IMR-90 (cell line): Measurements from ENCODE around the gene ATP13A5. TPM values are rescaled to one million over a fixed set of nuclear protein-coding genes. Genes with fewer than 3 reads are reported as not detected.

Source experiments
- ATAC-seq: fragments of 200-7000 bp; cut with Tn5 transposase; 2 replicates; pipeline ENCODE4 v1.9.1; 2020; ENCODE audit warnings: low read depth, mild to moderate bottlenecking, moderate library complexity
- BruUV-seq: library from RNA; stranded (reverse); fragments of 400-500 nt; replicated peaks from 2 replicates; lab custom pipeline; 2021; lab: Mats Ljungman, UMichigan
- CTCF ChIA-PET: fragments of 300-600 bp; formaldehyde crosslinking; extraction: SDS; loops from one replicate; lab custom pipeline; 2021; ENCODE audit warnings: antibody characterized with exemption; lab: Yijun Ruan, JAX
- POLR2A ChIA-PET: fragments of 300-600 bp; sonication (Branson Sonifier 250); formaldehyde crosslinking; loops from one replicate; lab custom pipeline; 2022; ENCODE audit warnings: antibody characterized with exemption; ENCODE audit not compliant: unreplicated experiment; lab: Charles Lee
- DNase-seq: peaks from one replicate; pipeline ENCODE4 v3.0.0; 2013
- H2AFZ ChIP-seq: replicated peaks from 2 replicates; pipeline ENCODE3; 2013; ENCODE audit warnings: low read length, mild to moderate bottlenecking; ENCODE audit not compliant: poor library complexity
- H2AK5ac ChIP-seq: 2 replicates; pipeline ENCODE4 v1.6.1; 2013; ENCODE audit warnings: low read depth, low read length, inconsistent platforms
- H2AK9ac ChIP-seq: replicated peaks from 2 replicates; pipeline ENCODE3; 2013; ENCODE audit warnings: mild to moderate bottlenecking, low read depth, low read length, moderate library complexity; ENCODE audit not compliant: poor library complexity
- H2BK120ac ChIP-seq: 2 replicates; pipeline ENCODE4 v1.6.1; 2013; ENCODE audit warnings: low read depth, low read length, inconsistent platforms
- H2BK15ac ChIP-seq: 3 replicates; pipeline ENCODE4 v1.6.1; 2013; ENCODE audit warnings: low read depth, low read length, inconsistent platforms
- H2BK20ac ChIP-seq: 2 replicates; pipeline ENCODE4 v1.6.1; 2013; ENCODE audit warnings: low read depth, mild to moderate bottlenecking, inconsistent platforms, low read length, moderate library complexity
- H2BK5ac ChIP-seq: 2 replicates; pipeline ENCODE4 v1.6.1; 2013; ENCODE audit warnings: mild to moderate bottlenecking, low read depth, low read length, inconsistent platforms; ENCODE audit not compliant: poor library complexity, severe bottlenecking
- H3K14ac ChIP-seq: replicated peaks from 2 replicates; pipeline ENCODE4 v1.6.1; 2013; ENCODE audit warnings: low read depth, low read length, inconsistent platforms
- H3K18ac ChIP-seq: 2 replicates; pipeline ENCODE4 v1.6.1; 2013; ENCODE audit warnings: low read depth, low read length, control low read depth
- H3K23ac ChIP-seq: 2 replicates; pipeline ENCODE4 v1.6.1; 2013; ENCODE audit warnings: low read depth, low read length, inconsistent platforms
- H3K27ac ChIP-seq: 2 replicates; pipeline ENCODE4 v1.5.1; 2013; ENCODE audit warnings: mild to moderate bottlenecking, control low read depth, low read length; ENCODE audit not compliant: insufficient read depth
- H3K27me3 ChIP-seq: 2 replicates; pipeline ENCODE4 v1.6.1; 2013; ENCODE audit warnings: low read length; ENCODE audit not compliant: control insufficient read depth, insufficient read depth
- H3K36me3 ChIP-seq: 2 replicates; pipeline ENCODE4 v1.6.1; 2013; ENCODE audit warnings: low read length, mixed read lengths; ENCODE audit not compliant: control insufficient read depth, insufficient read depth
- H3K4ac ChIP-seq: 2 replicates; pipeline ENCODE4 v1.6.1; 2013; ENCODE audit warnings: low read depth, low read length, inconsistent platforms
- H3K4me1 ChIP-seq: 2 replicates; pipeline ENCODE4 v1.6.1; 2013; ENCODE audit warnings: low read length, mixed read lengths; ENCODE audit not compliant: control insufficient read depth, insufficient read depth
- H3K4me2 ChIP-seq: 2 replicates; pipeline ENCODE4 v1.6.1; 2013; ENCODE audit warnings: low read depth, mild to moderate bottlenecking, control low read depth, low read length, moderate library complexity
- H3K4me3 ChIP-seq: 2 replicates; pipeline ENCODE4 v1.5.1; 2013; ENCODE audit warnings: low read depth, mild to moderate bottlenecking, control low read depth, low read length, moderate library complexity; ENCODE audit not compliant: insufficient read depth
- H3K56ac ChIP-seq: 2 replicates; pipeline ENCODE4 v1.6.1; 2013; ENCODE audit warnings: low read length, inconsistent platforms; ENCODE audit not compliant: insufficient read depth; ENCODE audit errors: extremely low read depth
- H3K79me1 ChIP-seq, 2 experiments: 2 replicates each; pipeline ENCODE4 v1.6.1; 2013; ENCODE audit warnings: low read length in 2 of 2, inconsistent platforms in 1 of 2, low read depth in 1 of 2
- H3K9ac ChIP-seq: 2 replicates; pipeline ENCODE4 v1.6.1; 2013; ENCODE audit warnings: low read depth, low read length, control low read depth
- H3K9me1 ChIP-seq: 2 replicates; pipeline ENCODE4 v1.6.1; 2013; ENCODE audit warnings: low read length, inconsistent platforms; ENCODE audit not compliant: insufficient read depth
- H3K9me3 ChIP-seq: 2 replicates; pipeline ENCODE4 v1.6.1; 2013; ENCODE audit warnings: low read length; ENCODE audit not compliant: control insufficient read depth, insufficient read depth
- H4K20me1 ChIP-seq: 2 replicates; pipeline ENCODE4 v1.6.1; 2013; ENCODE audit warnings: low read length, inconsistent platforms; ENCODE audit not compliant: insufficient read depth
- H4K5ac ChIP-seq: 2 replicates; pipeline ENCODE4 v1.6.1; 2013; ENCODE audit warnings: mild to moderate bottlenecking, low read depth, low read length, control low read depth
- H4K8ac ChIP-seq, 2 experiments: 2 replicates each; pipeline ENCODE4 v1.6.1; 2013; ENCODE audit warnings: low read depth in 2 of 2, low read length in 2 of 2, control low read depth in 1 of 2, inconsistent platforms in 1 of 2
- H4K91ac ChIP-seq: 2 replicates; pipeline ENCODE4 v1.6.1; 2013; ENCODE audit warnings: low read depth, low read length, inconsistent platforms; ENCODE audit not compliant: insufficient read depth
- BHLHE40 ChIP-seq: fragments of 150-350 bp; IDR thresholded peaks from 2 replicates; pipeline ENCODE4 v1.6.1; 2016; ENCODE audit warnings: mild to moderate bottlenecking, low read depth, low read length
- CEBPB ChIP-seq: IDR thresholded peaks from 2 replicates; pipeline ENCODE4 v1.6.1; 2012; ENCODE audit warnings: low read depth, low read length, improper control_type of control experiment
- CTCF ChIP-seq: conservative IDR thresholded peaks from 2 replicates; pipeline ENCODE4 v1.5.1; 2012; ENCODE audit warnings: mild to moderate bottlenecking, low read depth, low read length, improper control_type of control experiment
- FOS ChIP-seq: fragments of 150-350 bp; IDR thresholded peaks from 2 replicates; pipeline ENCODE4 v1.6.1; 2016; ENCODE audit warnings: low read depth, low read length
- MAFK ChIP-seq: IDR thresholded peaks from 2 replicates; pipeline ENCODE4 v1.6.1; 2012; ENCODE audit warnings: low read depth, low read length, improper control_type of control experiment
- MXI1 ChIP-seq: IDR thresholded peaks from 2 replicates; pipeline ENCODE4 v1.6.1; 2012; ENCODE audit warnings: low read depth, mild to moderate bottlenecking, low read length, moderate library complexity, borderline replicate concordance
- NFE2L2 ChIP-seq: fragments of 150-350 bp; IDR thresholded peaks from 2 replicates; pipeline ENCODE4 v1.6.1; 2016; ENCODE audit warnings: low read depth, mild to moderate bottlenecking, low read length
- POLR2A ChIP-seq: IDR thresholded peaks from 2 replicates; pipeline ENCODE4 v1.6.1; 2012; ENCODE audit warnings: mild to moderate bottlenecking, low read depth, low read length
- RAD21 ChIP-seq: IDR thresholded peaks from 2 replicates; pipeline ENCODE4 v1.6.1; 2012; ENCODE audit warnings: low read length, improper control_type of control experiment
- RFX5 ChIP-seq: IDR thresholded peaks from 2 replicates; pipeline ENCODE4 v1.8.0; 2012; ENCODE audit warnings: low read depth, mild to moderate bottlenecking, low read length, moderate library complexity
- USF2 ChIP-seq: fragments of 150-350 bp; IDR thresholded peaks from 2 replicates; pipeline ENCODE4 v1.6.1; 2017; ENCODE audit warnings: mild to moderate bottlenecking, antibody characterized with exemption, low read length, low read depth
- WGBS, 2 experiments: methylation state at CpG; one replicate each; pipeline versions ENCODE4 v1.1.5 to v1.1.7; 2013; ENCODE audit warnings: missing lambda C conversion rate in 2 of 2; ENCODE audit not compliant: insufficient read length in 1 of 2; ENCODE audit errors: extremely low coverage in 2 of 2; 5-methylcytosine and 5-hydroxymethylcytosine counted together
- dilution Hi-C: fragments of 300-500 bp; cut with HindIII; formaldehyde crosslinking; loops from one replicate; pipeline ENCODE4 v1.14.3; 2018; ENCODE audit warnings: low sequenced_read_pairs; ENCODE audit not compliant: unreplicated experiment
- in situ Hi-C: fragments of 300-500 bp; cut with MboI; formaldehyde crosslinking; loops from 3 replicates; pipeline ENCODE4 v1.14.3; 2019; ENCODE audit warnings: low sequenced_read_pairs, inconsistent platforms, mixed read lengths
- intact Hi-C: fragments of 100-400 bp; cut with micrococcal nuclease; formaldehyde crosslinking; loops from 2 replicates; pipeline ENCODE4 v1.10.0; 2022
- polyA plus RNA-seq, 3 experiments: library from polyadenylated mRNA; depleted of rRNA; stranded (reverse); fragments of >200 nt; gene quantifications; 2 replicates each; pipeline ENCODE4 v1.2.3, GENCODE V29; 2012; ENCODE audit warnings: low replicate concordance in 1 of 3
- total RNA-seq: library from RNA; depleted of rRNA; stranded (reverse); fragments of >200 nt; gene quantifications from 2 replicates; pipeline ENCODE4 v1.2.3, GENCODE V29; 2012

Gene ATP13A5
- total and polyA plus RNA-seq, 2 of the 4 experiments (the other 2 are of a cell fraction), result not detected

GRCh38 chr3:193354423-193354822 lies 24.1 kb downstream of the ATP13A5 start:
- Histone ChIP-seq H3K4me1 (no peaks in the 10 kb centered on the region), H3K9me1 (no peaks in the 10 kb centered on the region), H2AK5ac (no peak overlapping the region), H4K20me1 (no peaks in the 10 kb centered on the region), H4K91ac (no peak overlapping the region), H2AFZ (no peak overlapping the region), H4K5ac (no peak overlapping the region), H3K36me3 (no peaks in the 10 kb centered on the region), H2AK9ac (no peak overlapping the region), H2BK20ac (no peak overlapping the region), H3K9ac (no peak overlapping the region), H3K9me3 (peaks cover 5% of the 10 kb centered on the region; the same call in 1 of the 2 replicates), H2BK5ac (no peak overlapping the region), H3K23ac (no peak overlapping the region), H3K18ac (no peak overlapping the region), H3K79me1 (no peaks in the 10 kb centered on the region), H3K56ac (no peak overlapping the region), H3K27me3 (no peaks in the 10 kb centered on the region), H2BK15ac (no peak overlapping the region), H3K4me2 (no peak overlapping the region), H2BK120ac (no peak overlapping the region), H3K4me3 (no peak overlapping the region), H4K8ac (no peak overlapping the region), H3K14ac (no peak overlapping the region), H3K4ac (no peak overlapping the region), H3K27ac (no peak overlapping the region)
- intact Hi-C loops, result no loop called here
- in situ Hi-C loops, result no loop called here
- POLR2A ChIA-PET, result no interaction called here
- TF ChIP-seq NFE2L2, result no peak
- TF ChIP-seq BHLHE40, result no peak
- TF ChIP-seq CTCF, result no peak
- no peak for TF ChIP-seq FOS
- no peak for TF ChIP-seq POLR2A
- TF ChIP-seq RAD21, result no peak
- TF ChIP-seq USF2, result no peak
- no peak for TF ChIP-seq MXI1
- no peak for TF ChIP-seq RFX5
- no peak for TF ChIP-seq CEBPB
- no peak for TF ChIP-seq MAFK
- BruUV-seq, result no TSS peak
- no peak for ATAC-seq
- no peak for DNase-seq
- no CpG with 5 or more reads among the region's 5 CpGs for WGBS, 2 experiments
- dilution Hi-C loops, result no loop called here
- CTCF ChIA-PET, result interaction anchor here (0.6 kb wide), 1 partner anchor 78 kb away, joined by 10 read pairs; no protein-coding TSS in a partner anchor
